ENCODE results near the gene RFTN1.

GRCh38 chr3:16419640-16420241 lies 93.8 kb downstream of the RFTN1 start:
- no peak for TF ChIP-seq SUZ12 (IDR thresholded peaks at IDR 0.05)
- no peak for TF ChIP-seq BHLHE40 (IDR thresholded peaks at IDR 0.05; ENCODE audit: borderline replicate concordance)
- no peak for TF ChIP-seq SP1 (IDR thresholded peaks at IDR 0.05)
- TF ChIP-seq TARDBP (IDR thresholded peaks at IDR 0.05) = no peak
- TF ChIP-seq ELF4 (IDR thresholded peaks at IDR 0.05) = no peak
- TF ChIP-seq FOXM1 (IDR thresholded peaks at IDR 0.05; ENCODE audit: borderline replicate concordance) = no peak
- TF ChIP-seq LEF1 (IDR thresholded peaks at IDR 0.05; ENCODE audit: borderline replicate concordance) = no peak
- TF ChIP-seq CTBP1 (IDR thresholded peaks at IDR 0.05; ENCODE audit: borderline replicate concordance) = no peak

Measured in HEK293T (cell line).